SK-N-SH (cell line): ENCODE measurements around the gene IL27RA. TPM values are rescaled to one million over a fixed set of nuclear protein-coding genes. Genes with fewer than 3 reads are reported as not detected.
A peak's percentile ranks its signal among the peaks of the same experiment; 100 is the strongest.

Experiments
- CTCF ChIA-PET: fragments of 300-600, 350-600 bp; formaldehyde crosslinking; extraction: SDS; loops from one replicate; lab custom pipeline; 2021; lab: Yijun Ruan, JAX
- POLR2A ChIA-PET: fragments of 350-600 bp; sonication (Branson Sonifier 250); formaldehyde crosslinking; extraction: SDS; loops from one replicate; lab custom pipeline; 2020; ENCODE audit warnings: antibody characterized with exemption, inconsistent platforms; lab: Yijun Ruan, JAX
- DNase-seq: peaks from one replicate; pipeline ENCODE4 v3.0.0; 2012
- H2AFZ ChIP-seq: fragments of 200-600 bp; sonication (generic); 2 replicates; pipeline ENCODE4 v1.8.1; 2016; ENCODE audit warnings: antibody characterized with exemption, mild to moderate bottlenecking, low read depth
- H3F3A ChIP-seq: fragments of 200-600 bp; sonication (generic); replicated peaks from 2 replicates; pipeline ENCODE3; 2016; ENCODE audit warnings: antibody characterized with exemption, mild to moderate bottlenecking; ENCODE audit not compliant: insufficient read depth
- H3K27ac ChIP-seq, 2 experiments: fragments of 200-500 bp in 1 of 2; fragments of 200-600 bp in 1 of 2; sonication (Bioruptor generic) in 1 of 2; sonication (generic), shearing (Covaris generic) in 1 of 2; 2 replicates each; pipeline versions ENCODE4 v1.5.1 to v1.6.1; 2014 to 2016; ENCODE audit warnings: low read depth in 2 of 2, inconsistent platforms in 1 of 2, low read length in 1 of 2, mild to moderate bottlenecking in 1 of 2, mixed read lengths in 1 of 2
- H3K27me3 ChIP-seq: fragments of 200-600 bp; sonication (generic), shearing (Covaris generic); 2 replicates; pipeline ENCODE4 v1.6.1; 2016; ENCODE audit warnings: mixed run types; ENCODE audit not compliant: insufficient read depth
- H3K36me3 ChIP-seq, 2 experiments: fragments of 200-500 bp in 1 of 2; fragments of 200-600 bp in 1 of 2; sonication (Bioruptor generic) in 1 of 2; sonication (generic) in 1 of 2; replicated peaks in 1 of 2; 2 replicates each; pipeline versions ENCODE3 to v1.5.1; 2014 to 2016; ENCODE audit warnings: low read length in 1 of 2, mild to moderate bottlenecking in 1 of 2; ENCODE audit not compliant: insufficient read depth in 2 of 2, control insufficient read depth in 1 of 2
- H3K4me1 ChIP-seq, 2 experiments: fragments of 200-500 bp in 1 of 2; fragments of 200-600 bp in 1 of 2; sonication (Bioruptor generic) in 1 of 2; sonication (generic), shearing (Covaris generic) in 1 of 2; 2 replicates each; pipeline versions ENCODE4 v1.5.1 to v1.6.1; 2014 to 2016; ENCODE audit warnings: low read depth in 1 of 2, low read length in 1 of 2, mixed run types in 1 of 2; ENCODE audit not compliant: insufficient read depth in 2 of 2, control insufficient read depth in 1 of 2
- H3K4me2 ChIP-seq: fragments of 200-600 bp; sonication (generic), shearing (Covaris generic); 2 replicates; pipeline ENCODE4 v1.6.1; 2017; ENCODE audit warnings: mixed run types
- H3K4me3 ChIP-seq, 2 experiments: fragments of 200-500 bp in 1 of 2; fragments of 200-600 bp in 1 of 2; sonication (Bioruptor generic) in 1 of 2; sonication (generic), shearing (Covaris generic) in 1 of 2; 2 replicates each; pipeline versions ENCODE4 v1.5.1 to v1.8.1; 2014 to 2016; ENCODE audit warnings: low read depth in 2 of 2, inconsistent platforms in 1 of 2, low read length in 1 of 2, mild to moderate bottlenecking in 1 of 2, mixed read lengths in 1 of 2, moderate library complexity in 1 of 2
- H3K79me2 ChIP-seq: fragments of 200-600 bp; sonication (generic); 2 replicates; pipeline ENCODE4 v1.8.1; 2017; ENCODE audit warnings: mild to moderate bottlenecking; ENCODE audit not compliant: insufficient read depth
- H3K9ac ChIP-seq: fragments of 200-600 bp; sonication (generic); 2 replicates; pipeline ENCODE4 v1.6.1; 2017; ENCODE audit warnings: mixed run types
- H3K9me2 ChIP-seq: fragments of 200-600 bp; sonication (generic); 2 replicates; pipeline ENCODE4 v1.6.1; 2017; ENCODE audit warnings: mixed run types
- H3K9me3 ChIP-seq: fragments of 200-600 bp; sonication (generic); 2 replicates; pipeline ENCODE4 v1.6.1; 2017; ENCODE audit warnings: mixed run types, mild to moderate bottlenecking, moderate library complexity
- H4K20me1 ChIP-seq: fragments of 200-600 bp; sonication (generic); 2 replicates; pipeline ENCODE4 v1.6.1; 2017; ENCODE audit warnings: mild to moderate bottlenecking, mixed run types; ENCODE audit not compliant: insufficient read depth
- FOXM1 ChIP-seq: IDR thresholded peaks from 2 replicates; pipeline ENCODE4 v1.4.0; 2012; ENCODE audit warnings: low read depth, mild to moderate bottlenecking
- GABPA ChIP-seq: IDR thresholded peaks from 2 replicates; pipeline ENCODE4 v1.4.0; 2012; ENCODE audit warnings: low read depth, mild to moderate bottlenecking
- IRF3 ChIP-seq: fragments of 150-350 bp; IDR thresholded peaks from 2 replicates; pipeline ENCODE4 v1.6.1; 2016; ENCODE audit warnings: mild to moderate bottlenecking, low read depth, low read length
- JUND ChIP-seq: IDR thresholded peaks from 2 replicates; pipeline ENCODE4 v1.4.0; 2012
- MAX ChIP-seq: IDR thresholded peaks from 2 replicates; pipeline ENCODE4 v1.4.0; 2012; ENCODE audit warnings: low read depth
- MXI1 ChIP-seq: IDR thresholded peaks from 2 replicates; pipeline ENCODE4 v1.6.1; 2012; ENCODE audit warnings: mild to moderate bottlenecking, low read depth, low read length, improper control_type of control experiment
- NRF1 ChIP-seq: IDR thresholded peaks from 2 replicates; pipeline ENCODE4 v1.6.1; 2012; ENCODE audit warnings: low read depth, mild to moderate bottlenecking, low read length
- REST ChIP-seq: IDR thresholded peaks from 2 replicates; pipeline ENCODE4 v1.6.1; 2012; ENCODE audit warnings: mild to moderate bottlenecking, low read depth, low read length, moderate library complexity
- RFX5 ChIP-seq: IDR thresholded peaks from 2 replicates; pipeline ENCODE4 v1.6.1; 2012; ENCODE audit warnings: mild to moderate bottlenecking, improper control_type of control experiment, low read length
- TAF1 ChIP-seq: IDR thresholded peaks from 2 replicates; pipeline ENCODE4 v1.6.1; 2012; ENCODE audit warnings: low read depth, mild to moderate bottlenecking, low read length, moderate library complexity, borderline replicate concordance
- WGBS: methylation state at CpG from one replicate; pipeline ENCODE4 v1.1.6; 2017; ENCODE audit warnings: low lambda C conversion rate; 5-methylcytosine and 5-hydroxymethylcytosine counted together
- polyA plus RNA-seq, 3 experiments: library from polyadenylated mRNA; depleted of rRNA; stranded (reverse); fragments of >200 nt; gene quantifications; 2 replicates each; pipeline ENCODE4 v1.2.3, GENCODE V29; 2012
- TF ChIP-seq, protein P1 (sequence below): IDR thresholded peaks from 2 replicates; pipeline ENCODE4 v1.4.0; 2012; ENCODE audit warnings: low read depth, borderline replicate concordance
- TF ChIP-seq, protein P2 (sequence below): fragments of 200-600 bp; sonication (generic); IDR thresholded peaks from 2 replicates; pipeline ENCODE4 v1.6.1; 2017; ENCODE audit warnings: antibody characterized with exemption, mild to moderate bottlenecking, moderate library complexity

IL27RA gene
- polyA plus RNA-seq, 1 of the 3 experiments (the other 2 are of a cell fraction) = 9.3 TPM

DNA sequence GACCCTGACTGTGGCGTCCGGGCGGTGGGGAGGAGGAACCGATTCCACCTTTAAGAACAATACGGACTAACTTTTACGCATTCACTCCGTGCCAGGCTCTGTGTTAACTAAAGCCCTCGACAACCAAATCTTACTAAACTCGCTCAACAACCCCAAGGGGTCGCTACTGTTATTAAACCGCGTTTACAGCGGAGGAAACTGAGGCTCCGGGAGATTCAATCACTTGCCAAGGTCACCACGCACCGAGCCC is 57.8 kb downstream of the IL27RA start:
- Histone ChIP-seq H3K4me1 (peaks cover 0 to 10% of the 10 kb centered on the region in 2 experiments; a peak in 1 of 4 replicates), H3K4me2 (peak overlapping the region; percentile 71), H3K79me2 (no peaks in the 10 kb centered on the region; the same call in 1 of the 2 replicates), H4K20me1 (peaks cover 4% of the 10 kb centered on the region; the same call in 1 of the 2 replicates), H3K36me3 (peaks cover 16 to 18% of the 10 kb centered on the region in 2 experiments), H3K9ac (no peak overlapping the region), H3K9me2 (no peaks in the 10 kb centered on the region)
- ChIA-PET POLR2A (no interaction called here), CTCF (interaction anchor here (0.6 to 5.4 kb wide), 8 partner anchors 8 to 259 kb away, joined by 3 to 19 read pairs (median 8); partner anchors contain the start of genes ASF1B and MISP3)
- peak; percentile 42 for DNase-seq
- WGBS = 35% methylated on average over 16 of the region's 16 CpGs
- TF ChIP-seq MXI1 = no peak
- TF ChIP-seq FOXM1 = no peak
- TF ChIP-seq, protein P1, sequence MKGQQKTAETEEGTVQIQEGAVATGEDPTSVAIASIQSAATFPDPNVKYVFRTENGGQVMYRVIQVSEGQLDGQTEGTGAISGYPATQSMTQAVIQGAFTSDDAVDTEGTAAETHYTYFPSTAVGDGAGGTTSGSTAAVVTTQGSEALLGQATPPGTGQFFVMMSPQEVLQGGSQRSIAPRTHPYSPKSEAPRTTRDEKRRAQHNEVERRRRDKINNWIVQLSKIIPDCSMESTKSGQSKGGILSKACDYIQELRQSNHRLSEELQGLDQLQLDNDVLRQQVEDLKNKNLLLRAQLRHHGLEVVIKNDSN = no peak
- TF ChIP-seq JUND = no peak
- no peak for TF ChIP-seq GABPA
- no peak for TF ChIP-seq MAX
- no peak for TF ChIP-seq REST
- TF ChIP-seq TAF1 = no peak
- TF ChIP-seq, protein P2, sequence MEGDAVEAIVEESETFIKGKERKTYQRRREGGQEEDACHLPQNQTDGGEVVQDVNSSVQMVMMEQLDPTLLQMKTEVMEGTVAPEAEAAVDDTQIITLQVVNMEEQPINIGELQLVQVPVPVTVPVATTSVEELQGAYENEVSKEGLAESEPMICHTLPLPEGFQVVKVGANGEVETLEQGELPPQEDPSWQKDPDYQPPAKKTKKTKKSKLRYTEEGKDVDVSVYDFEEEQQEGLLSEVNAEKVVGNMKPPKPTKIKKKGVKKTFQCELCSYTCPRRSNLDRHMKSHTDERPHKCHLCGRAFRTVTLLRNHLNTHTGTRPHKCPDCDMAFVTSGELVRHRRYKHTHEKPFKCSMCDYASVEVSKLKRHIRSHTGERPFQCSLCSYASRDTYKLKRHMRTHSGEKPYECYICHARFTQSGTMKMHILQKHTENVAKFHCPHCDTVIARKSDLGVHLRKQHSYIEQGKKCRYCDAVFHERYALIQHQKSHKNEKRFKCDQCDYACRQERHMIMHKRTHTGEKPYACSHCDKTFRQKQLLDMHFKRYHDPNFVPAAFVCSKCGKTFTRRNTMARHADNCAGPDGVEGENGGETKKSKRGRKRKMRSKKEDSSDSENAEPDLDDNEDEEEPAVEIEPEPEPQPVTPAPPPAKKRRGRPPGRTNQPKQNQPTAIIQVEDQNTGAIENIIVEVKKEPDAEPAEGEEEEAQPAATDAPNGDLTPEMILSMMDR = no peak
- TF ChIP-seq RFX5 = no peak
- TF ChIP-seq IRF3 = no peak
- TF ChIP-seq NRF1 = no peak
- TF ChIP-seq, all 33 proteins: peak for 0
- Histone ChIP-seq H3F3A (peaks cover 20% of the 10 kb centered on the region), H2AFZ (no peak overlapping the region), H3K9me3 (peaks cover 8% of the 10 kb centered on the region; the same call in 1 of the 2 replicates), H3K27ac (peak overlapping the region in 1 of 2 experiments; percentile 32; a peak in 2 of 4 replicates), H3K27me3 (no peaks in the 10 kb centered on the region), H3K4me3 (peak overlapping the region; percentile 57 to 64)
